Neutrophil (primary cell): ENCODE data around the gene SESTD1.

Source experiments
- H3K27ac ChIP-seq: fragments of 200-600 bp; sonication (generic); 2 replicates; pipeline ENCODE4 v1.5.1; 2016; ENCODE audit warnings: mild to moderate bottlenecking, moderate library complexity
- H3K27me3 ChIP-seq: fragments of 200-600 bp; sonication (generic); 2 replicates; pipeline ENCODE4 v1.6.0; 2016; ENCODE audit warnings: mild to moderate bottlenecking
- H3K36me3 ChIP-seq: fragments of 200-600 bp; sonication (generic); 2 replicates; pipeline ENCODE4 v1.5.1; 2017
- H3K4me1 ChIP-seq, 2 experiments: fragments of 200-600 bp in 1 of 2; sonication (generic) in 1 of 2; 1 replicate in 1 of 2; 2 replicates in 1 of 2; pipeline versions ENCODE4 v1.5.1 to v1.6.1; 2013 to 2016; ENCODE audit warnings: low read depth in 1 of 2, low read length in 1 of 2, mild to moderate bottlenecking in 1 of 2, moderate library complexity in 1 of 2; ENCODE audit not compliant: control insufficient read depth in 1 of 2, insufficient read depth in 1 of 2
- H3K4me3 ChIP-seq, 2 experiments: fragments of 200-600 bp in 1 of 2; sonication (generic) in 1 of 2; 1 replicate in 1 of 2; 2 replicates in 1 of 2; pipeline ENCODE4 v1.5.1; 2013 to 2016; ENCODE audit warnings: low read depth in 1 of 2, low read length in 1 of 2, mild to moderate bottlenecking in 1 of 2, moderate library complexity in 1 of 2
- H3K9me3 ChIP-seq: fragments of 200-600 bp; sonication (generic); 2 replicates; pipeline ENCODE4 v1.5.1; 2016
- TF ChIP-seq, protein P1 (sequence below): fragments of 200-600 bp; sonication (generic); IDR thresholded peaks from 2 replicates; pipeline ENCODE4 v1.5.1; 2016; ENCODE audit warnings: antibody characterized with exemption

The SESTD1 gene

DNA sequence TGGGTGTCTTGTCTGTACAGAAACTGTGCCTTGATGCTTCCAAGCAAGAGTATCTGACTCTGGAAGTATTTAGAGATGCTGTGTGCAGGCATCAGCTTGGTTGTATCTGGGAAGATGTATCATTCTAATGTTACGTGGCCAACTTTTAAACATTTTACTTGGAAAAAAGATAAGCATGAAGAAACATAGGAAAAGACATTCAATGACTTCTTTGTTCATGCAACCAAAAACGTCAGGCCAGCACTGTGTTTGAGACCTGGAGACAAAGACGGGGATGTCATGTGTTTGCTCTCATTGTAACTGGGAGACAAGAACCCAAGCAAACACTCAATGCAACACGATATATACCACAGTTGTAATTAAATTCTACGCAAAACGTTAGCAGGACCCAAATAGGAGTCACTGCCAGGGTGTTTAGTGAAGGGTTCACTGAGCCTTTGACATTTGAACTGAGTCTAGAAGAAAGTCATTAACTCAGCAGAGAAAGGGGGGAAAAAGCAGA lies 8.9 kb upstream of the SESTD1 start:
- Histone ChIP-seq H3K4me1 (no peaks in the 10 kb centered on the region), H3K36me3 (no peaks in the 10 kb centered on the region), H3K27ac (no peak overlapping the region), H3K9me3 (no peaks in the 10 kb centered on the region), H3K27me3 (no peaks in the 10 kb centered on the region), H3K4me3 (no peak overlapping the region)
- TF ChIP-seq, protein P1, sequence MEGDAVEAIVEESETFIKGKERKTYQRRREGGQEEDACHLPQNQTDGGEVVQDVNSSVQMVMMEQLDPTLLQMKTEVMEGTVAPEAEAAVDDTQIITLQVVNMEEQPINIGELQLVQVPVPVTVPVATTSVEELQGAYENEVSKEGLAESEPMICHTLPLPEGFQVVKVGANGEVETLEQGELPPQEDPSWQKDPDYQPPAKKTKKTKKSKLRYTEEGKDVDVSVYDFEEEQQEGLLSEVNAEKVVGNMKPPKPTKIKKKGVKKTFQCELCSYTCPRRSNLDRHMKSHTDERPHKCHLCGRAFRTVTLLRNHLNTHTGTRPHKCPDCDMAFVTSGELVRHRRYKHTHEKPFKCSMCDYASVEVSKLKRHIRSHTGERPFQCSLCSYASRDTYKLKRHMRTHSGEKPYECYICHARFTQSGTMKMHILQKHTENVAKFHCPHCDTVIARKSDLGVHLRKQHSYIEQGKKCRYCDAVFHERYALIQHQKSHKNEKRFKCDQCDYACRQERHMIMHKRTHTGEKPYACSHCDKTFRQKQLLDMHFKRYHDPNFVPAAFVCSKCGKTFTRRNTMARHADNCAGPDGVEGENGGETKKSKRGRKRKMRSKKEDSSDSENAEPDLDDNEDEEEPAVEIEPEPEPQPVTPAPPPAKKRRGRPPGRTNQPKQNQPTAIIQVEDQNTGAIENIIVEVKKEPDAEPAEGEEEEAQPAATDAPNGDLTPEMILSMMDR, result no peak

DNA sequence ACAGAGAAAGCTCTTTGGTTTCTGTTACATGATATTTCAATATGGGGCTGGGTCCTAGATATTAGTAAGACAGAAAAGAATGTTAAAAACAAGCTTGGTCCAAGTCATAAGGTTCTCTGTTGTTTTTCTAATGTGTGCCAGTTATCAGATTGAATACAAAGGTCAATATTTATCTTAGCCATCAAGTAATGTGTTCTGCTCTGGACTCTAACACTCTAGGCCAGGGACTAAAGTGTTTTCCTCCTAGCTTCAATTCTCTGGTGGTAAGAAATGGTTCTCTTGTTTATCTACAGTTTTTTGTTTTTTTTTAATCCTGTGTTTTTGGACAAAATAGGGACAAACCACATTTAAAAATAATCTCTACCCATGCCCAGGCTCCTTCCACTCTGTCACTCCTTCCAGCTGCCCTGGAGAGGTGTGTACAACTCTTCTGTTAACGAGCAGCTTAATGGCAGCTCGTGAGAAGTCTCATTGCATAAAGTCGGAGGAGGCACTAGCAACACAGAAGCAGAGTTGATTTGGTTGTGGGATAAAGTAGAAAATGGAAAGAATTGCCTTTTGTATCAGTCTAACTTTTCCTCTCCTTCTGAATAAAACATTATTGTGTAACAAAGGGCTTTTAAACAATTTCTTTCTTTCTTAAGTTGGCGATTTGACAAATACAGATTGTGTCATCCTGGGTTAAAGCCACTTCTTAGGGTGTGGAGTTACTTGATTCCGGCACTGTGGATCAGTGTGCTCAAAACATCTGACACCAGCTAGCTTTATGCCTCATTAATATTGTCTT lies 8.0 kb upstream of the SESTD1 start:
- Histone ChIP-seq H3K27ac (no peak overlapping the region), H3K27me3 (no peaks in the 10 kb centered on the region), H3K4me1 (no peaks in the 10 kb centered on the region), H3K36me3 (no peaks in the 10 kb centered on the region), H3K9me3 (no peaks in the 10 kb centered on the region), H3K4me3 (no peak overlapping the region)
- TF ChIP-seq, protein P1, result no peak

DNA sequence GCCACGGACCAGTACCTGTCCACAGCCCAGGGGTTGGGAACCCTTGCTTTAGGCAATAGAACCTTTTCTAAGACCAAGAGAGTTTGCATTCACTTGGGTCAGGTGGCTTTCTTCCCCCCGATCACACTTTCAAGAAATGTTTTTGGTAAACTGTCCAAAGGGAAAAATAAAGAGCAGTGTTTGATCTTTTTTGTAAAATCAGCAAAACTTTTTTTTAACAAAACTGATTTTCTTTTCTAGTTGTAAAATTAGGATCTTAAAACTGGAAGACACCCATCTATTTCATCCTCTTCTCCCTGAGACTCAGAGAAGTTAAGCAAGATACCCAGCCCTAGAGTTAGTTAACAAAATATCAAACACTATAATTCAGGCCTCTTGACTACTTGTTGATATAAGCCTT lies 6.1 kb upstream of the SESTD1 start:
- TF ChIP-seq, protein P1, result no peak
- Histone ChIP-seq H3K27me3 (no peaks in the 10 kb centered on the region), H3K9me3 (no peaks in the 10 kb centered on the region), H3K4me3 (no peak overlapping the region), H3K27ac (no peak overlapping the region), H3K36me3 (no peaks in the 10 kb centered on the region), H3K4me1 (no peaks in the 10 kb centered on the region)

DNA sequence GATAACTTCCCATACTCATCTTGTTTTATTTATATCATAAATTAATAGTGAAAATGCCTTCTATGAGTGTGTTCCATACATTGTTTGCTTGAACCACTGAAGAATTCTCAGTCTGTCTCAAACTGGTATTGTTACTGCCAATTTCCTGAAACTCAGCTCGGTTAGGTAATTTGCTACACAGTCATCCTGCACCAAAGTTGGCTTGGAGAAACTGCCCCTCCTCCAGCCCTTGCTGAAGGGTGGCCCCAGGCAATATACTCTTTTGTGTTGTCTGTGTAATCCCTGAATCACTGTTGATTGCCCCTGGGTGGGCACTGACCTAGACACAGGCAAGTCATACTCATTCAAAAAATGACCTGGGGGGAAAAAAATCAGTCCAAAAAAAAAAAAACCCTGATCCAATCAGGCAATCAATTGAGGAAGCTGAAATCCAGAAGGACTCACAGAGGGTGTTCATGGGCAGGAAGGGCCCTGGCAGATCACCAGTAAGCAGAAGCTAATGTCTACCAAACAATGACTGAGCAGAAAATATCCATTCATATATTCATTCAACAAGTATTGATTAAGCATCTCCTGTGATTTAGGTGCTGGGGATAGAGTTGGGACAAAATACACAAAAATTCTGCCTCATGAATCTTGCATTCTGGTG lies 3.8 kb upstream of the SESTD1 start:
- H3K4me1 ChIP-seq, result peaks cover 10 to 13% of the 10 kb centered on the region in 2 experiments
- H3K27me3 ChIP-seq, result no peaks in the 10 kb centered on the region
- no peak overlapping the region for H3K27ac ChIP-seq
- TF ChIP-seq, protein P1, result no peak
- H3K4me3 ChIP-seq, result no peak overlapping the region
- no peaks in the 10 kb centered on the region for H3K36me3 ChIP-seq
- H3K9me3 ChIP-seq, result no peaks in the 10 kb centered on the region

DNA sequence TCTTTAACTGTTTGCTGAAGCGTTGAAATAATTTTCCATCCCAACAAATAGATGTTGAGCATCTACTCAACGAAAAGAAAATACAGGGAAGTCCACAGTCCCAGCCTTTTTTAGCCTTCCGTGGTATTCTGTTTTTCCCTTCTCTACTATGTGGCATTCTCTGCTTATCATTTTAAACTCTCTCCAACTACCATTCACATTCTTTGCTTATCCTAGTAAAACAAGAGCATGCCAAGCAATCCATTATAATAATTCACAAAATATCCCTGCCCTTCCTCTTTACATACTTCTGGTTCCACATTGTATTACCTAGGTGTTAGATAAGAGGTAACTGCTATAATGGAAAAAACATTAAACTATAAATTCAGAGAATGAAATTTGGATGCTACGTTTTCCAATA lies 1.6 kb upstream of the SESTD1 start:
- Histone ChIP-seq H3K27ac (no peak overlapping the region), H3K36me3 (no peaks in the 10 kb centered on the region), H3K27me3 (no peaks in the 10 kb centered on the region), H3K4me3 (no peak overlapping the region), H3K4me1 (peaks cover 19 to 21% of the 10 kb centered on the region in 2 experiments), H3K9me3 (no peaks in the 10 kb centered on the region)
- TF ChIP-seq, protein P1, result no peak
